A549 (cell line): Measurements from ENCODE around the gene CNBD2.
"Not testable (repeated sequence)": the region's sequence is repeated elsewhere in the genome, so short reads cannot be mapped to it uniquely, and the experiment has no call there.

Experiments used
- CHD2 ChIP-seq: fragments of 150-350 bp; IDR thresholded peaks from 2 replicates; pipeline ENCODE4 v1.6.1; 2014; ENCODE audit warnings: low read length; ENCODE audit not compliant: partially characterized antibody
- CTCF ChIP-seq: fragments of >200 bp; sonication (Bioruptor Twin); formaldehyde crosslinking; IDR thresholded peaks from 3 replicates; pipeline ENCODE4 v1.5.1; 2016
- E2F6 ChIP-seq: IDR thresholded peaks from 2 replicates; pipeline ENCODE4 v1.6.1; 2012; ENCODE audit warnings: low read depth, borderline replicate concordance
- EHMT2 ChIP-seq: fragments of 200-600 bp; sonication (generic); IDR thresholded peaks from 2 replicates; pipeline ENCODE4 v1.6.1; 2016; ENCODE audit warnings: antibody characterized with exemption, low read depth, mild to moderate bottlenecking, moderate library complexity
- HOXA7 ChIP-seq: fragments of 250-450 bp; sonication (Bioruptor Pico); IDR thresholded peaks from 2 replicates; pipeline ENCODE4 v1.5.0; 2020; ENCODE audit warnings: mild to moderate bottlenecking, moderate library complexity
- MAFK ChIP-seq: fragments of 450-650 bp; IDR thresholded peaks from 2 replicates; pipeline ENCODE4 v1.6.1; 2014; ENCODE audit not compliant: partially characterized antibody
- PHF8 ChIP-seq: fragments of 200-600 bp; sonication (generic); IDR thresholded peaks from 2 replicates; pipeline ENCODE4 v1.6.1; 2016; ENCODE audit warnings: low read depth, mild to moderate bottlenecking, antibody characterized with exemption, moderate library complexity, borderline replicate concordance
- REST ChIP-seq: fragments of 200-600 bp; sonication (generic); IDR thresholded peaks from 2 replicates; pipeline ENCODE4 v1.6.1; 2016; ENCODE audit warnings: antibody characterized with exemption, mild to moderate bottlenecking, moderate library complexity

- not testable (repeated sequence) for TF ChIP-seq PHF8; REST; E2F6; CTCF; EHMT2; HOXA7 (CRISPR knock-in tag); CHD2; MAFK
Measured at GRCh38 chr20:35952080-35952479, 16.3 kb upstream of the CNBD2 start.
